GM18868 (cell line): ENCODE measurements around the gene LRRIQ4.

Source experiments
- ATAC-seq: cut with Tn5 transposase; IDR thresholded peaks from one replicate; pipeline ENCODE4 v1.9.1; 2021; ENCODE audit warnings: mild to moderate bottlenecking, moderate library complexity; ENCODE audit not compliant: unreplicated experiment

LRRIQ4 gene

GRCh38 chr3:169850618-169851017 lies 37.9 kb downstream of the LRRIQ4 start:
- no peak for ATAC-seq

GRCh38 chr3:169855514-169855913 lies 42.8 kb downstream of the LRRIQ4 start:
- ATAC-seq: no peak

- no peak for ATAC-seq
Observed at GRCh38 chr3:169857811-169858210, 45.1 kb downstream of the LRRIQ4 start.

GRCh38 chr3:169861871-169862270 lies 49.2 kb downstream of the LRRIQ4 start:
- ATAC-seq: no peak

- no peak for ATAC-seq
Observed at GRCh38 chr3:169863458-169863899, 50.8 kb downstream of the LRRIQ4 start.

- no peak for ATAC-seq
Observed at GRCh38 chr3:169864270-169864669, 51.6 kb downstream of the LRRIQ4 start.

- peak; percentile 81 for ATAC-seq
Observed at GRCh38 chr3:169865176-169865767, 52.6 kb downstream of the LRRIQ4 start.

- ATAC-seq: no peak
Observed at GRCh38 chr3:169867584-169868210, 55.0 kb downstream of the LRRIQ4 start.

- no peak for ATAC-seq
Observed at GRCh38 chr3:169868369-169868768, 55.7 kb downstream of the LRRIQ4 start.

- no peak for ATAC-seq
Observed at GRCh38 chr3:169869484-169870220, 57.0 kb downstream of the LRRIQ4 start, which contains the start of gene LRRC31. LRRC31 (minus strand) TSS chr3:169869935; CDS start chr3:169869807, 128 bp downstream.

GRCh38 chr3:169871129-169871886 lies 58.6 kb downstream of the LRRIQ4 start:
- ATAC-seq: no peak

- no peak for ATAC-seq
Observed at GRCh38 chr3:169879013-169879557, 66.4 kb downstream of the LRRIQ4 start.

- ATAC-seq: no peak
Observed at GRCh38 chr3:169879845-169880575, 67.3 kb downstream of the LRRIQ4 start.

GRCh38 chr3:169880576-169881250 lies 68.0 kb downstream of the LRRIQ4 start:
- no peak for ATAC-seq

GRCh38 chr3:169886671-169887070 lies 74.0 kb downstream of the LRRIQ4 start:
- ATAC-seq: no peak
